HG02852 (cell line): ENCODE data around the gene TMEM250.
"Not testable (repeated sequence)": the region's sequence is repeated elsewhere in the genome, so short reads cannot be mapped to it uniquely, and the experiment has no call there.

Experiments
- ATAC-seq: cut with Tn5 transposase; IDR thresholded peaks from one replicate; pipeline ENCODE4 v1.9.1; 2021; ENCODE audit warnings: mild to moderate bottlenecking, moderate library complexity; ENCODE audit not compliant: unreplicated experiment

Gene TMEM250, protein sequence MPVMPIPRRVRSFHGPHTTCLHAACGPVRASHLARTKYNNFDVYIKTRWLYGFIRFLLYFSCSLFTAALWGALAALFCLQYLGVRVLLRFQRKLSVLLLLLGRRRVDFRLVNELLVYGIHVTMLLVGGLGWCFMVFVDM

DNA sequence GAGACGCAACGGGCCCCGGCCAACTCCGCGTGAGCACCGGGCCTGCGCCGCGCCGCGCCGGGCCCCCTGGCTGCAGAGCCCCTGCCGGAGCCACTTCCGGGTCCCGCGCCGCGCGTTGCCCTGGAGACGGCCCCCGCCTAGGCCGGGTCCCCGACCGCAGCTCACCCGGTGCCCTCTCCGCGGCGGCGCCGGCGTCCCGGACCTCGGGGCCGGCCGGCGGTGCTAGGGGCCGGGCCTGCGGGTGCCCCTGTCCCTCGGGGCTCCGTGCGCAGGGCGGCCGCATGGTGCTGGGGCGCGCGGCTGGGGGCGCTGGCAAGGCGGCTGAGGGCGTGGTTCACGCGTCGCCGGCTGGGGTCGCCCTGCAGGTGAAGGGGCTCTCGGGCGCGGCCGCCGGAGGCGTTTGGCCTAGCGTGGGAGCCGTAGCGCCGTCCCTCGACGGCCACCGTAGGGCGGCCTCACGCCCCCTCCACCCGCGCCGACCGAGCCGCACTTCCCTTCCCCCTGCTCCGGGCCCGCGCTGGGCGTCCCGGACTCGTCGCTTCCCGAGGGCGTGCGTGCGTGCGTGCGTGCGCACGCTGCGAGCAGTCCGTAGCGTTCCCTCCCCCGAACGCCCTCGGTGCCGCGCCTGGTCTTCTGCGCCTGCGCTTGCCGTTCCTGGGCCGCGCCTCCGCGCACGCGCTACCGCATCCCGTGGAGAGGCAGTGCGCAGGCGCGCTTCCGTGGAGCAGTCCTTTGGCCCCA is at the start of gene TMEM250:
Gene TMEM250 (minus strand): TSS at position 556 of the 741 bp plus-strand sequence. CDS start 1,975 bp downstream, outside the sequence.
- peak; percentile 76 for ATAC-seq

DNA sequence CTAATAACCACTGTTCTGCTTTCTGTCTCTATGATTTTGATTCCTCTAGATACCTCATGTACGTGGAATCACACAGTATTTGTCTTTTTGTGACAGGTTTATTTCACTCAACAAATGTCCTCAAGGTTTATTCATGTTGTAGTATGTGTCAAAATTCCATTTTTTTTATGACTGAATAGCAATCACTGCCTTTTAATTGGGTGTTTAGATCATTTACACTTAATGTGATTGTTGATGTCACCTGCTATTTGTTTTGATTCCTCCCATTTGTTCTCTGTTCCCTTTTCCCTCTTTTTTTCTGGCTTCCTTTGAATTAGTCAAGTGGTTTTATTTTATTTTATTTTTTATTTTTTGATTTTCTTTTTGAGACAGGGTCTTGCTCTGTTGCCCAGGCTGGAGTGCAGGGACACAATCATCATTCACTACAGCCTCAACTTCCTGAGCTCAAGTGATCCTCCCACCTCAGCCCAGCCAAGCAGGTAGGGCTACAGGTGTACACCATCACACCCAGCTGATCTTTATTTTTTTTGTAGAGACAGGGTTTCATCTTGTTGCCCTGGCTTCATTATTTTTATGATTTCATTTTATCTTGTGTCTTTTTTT is 44.7 kb upstream of the TMEM250 start:
- no peak for ATAC-seq

DNA sequence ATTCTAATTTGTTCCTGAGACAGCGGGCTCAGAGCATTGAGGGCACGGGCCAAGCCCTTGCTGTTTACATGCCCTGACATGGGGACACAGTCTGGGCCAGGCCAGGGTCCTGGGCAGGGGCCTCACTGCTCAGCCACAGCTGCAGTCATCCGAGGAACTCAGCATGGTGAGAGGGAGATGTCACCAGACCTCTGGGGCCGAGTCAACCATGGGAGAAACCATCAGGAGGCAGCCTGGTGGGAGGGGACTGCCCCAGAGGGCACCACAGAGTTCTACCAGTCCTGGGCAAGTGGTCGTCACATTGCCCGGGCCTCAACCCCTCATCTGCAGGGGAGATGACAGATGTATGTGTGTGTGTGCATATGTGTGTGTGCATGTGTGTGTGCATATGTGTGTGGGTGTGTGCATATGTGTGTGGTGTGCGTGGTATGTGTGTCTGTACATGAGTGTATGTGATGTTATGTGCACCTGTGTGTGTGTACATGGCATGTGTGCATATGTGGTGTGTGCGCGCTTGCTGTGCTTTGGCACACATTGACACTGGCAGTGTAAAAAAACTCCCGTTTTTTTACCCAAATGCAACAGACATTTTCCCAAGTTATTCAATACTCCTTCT is 42.4 kb upstream of the TMEM250 start:
- no peak for ATAC-seq

DNA sequence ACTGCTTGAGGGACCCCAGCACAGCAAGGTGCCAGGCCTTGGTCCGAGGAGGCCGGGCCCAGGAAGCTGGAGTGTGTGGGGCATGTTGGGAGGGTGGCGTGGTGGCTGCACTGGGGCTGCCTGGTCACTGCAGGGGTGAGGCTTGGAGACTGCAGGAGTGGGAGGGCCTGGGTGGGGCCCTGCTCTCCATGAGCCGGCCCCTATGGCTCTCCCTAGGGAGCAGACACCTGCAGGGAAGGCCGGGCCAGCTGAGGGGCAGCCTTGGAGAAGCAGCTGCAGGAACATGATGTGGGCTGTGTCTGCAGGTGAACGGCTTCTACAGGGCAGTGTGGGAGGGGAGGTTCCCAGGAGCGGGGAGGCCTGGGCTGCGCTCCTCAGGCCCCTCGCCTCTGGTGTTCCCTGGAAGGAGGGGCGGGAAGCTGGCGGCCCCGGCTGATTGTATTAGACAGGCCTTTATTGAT is 41.7 kb upstream of the TMEM250 start:
- ATAC-seq: no peak

DNA sequence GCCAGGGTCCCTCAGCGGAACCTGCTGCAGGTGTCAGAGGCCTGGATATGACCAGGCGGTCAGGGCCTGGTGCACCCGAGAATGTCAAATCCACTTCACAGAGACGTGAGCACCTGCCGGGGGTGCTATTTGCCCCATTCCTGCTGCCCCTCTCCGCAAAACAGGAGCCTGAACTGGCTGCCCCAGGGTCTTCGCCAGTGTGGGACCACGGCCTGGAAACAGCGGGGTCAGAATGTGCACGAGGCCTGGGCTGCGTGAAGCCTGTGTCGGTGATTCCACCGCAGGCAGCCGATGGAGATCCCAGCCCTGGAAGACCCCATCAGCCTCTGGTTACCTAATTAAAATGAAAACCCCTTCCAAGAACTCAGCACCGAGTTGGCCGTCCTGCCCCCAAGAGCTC is 41.2 kb upstream of the TMEM250 start:
- no peak for ATAC-seq

DNA sequence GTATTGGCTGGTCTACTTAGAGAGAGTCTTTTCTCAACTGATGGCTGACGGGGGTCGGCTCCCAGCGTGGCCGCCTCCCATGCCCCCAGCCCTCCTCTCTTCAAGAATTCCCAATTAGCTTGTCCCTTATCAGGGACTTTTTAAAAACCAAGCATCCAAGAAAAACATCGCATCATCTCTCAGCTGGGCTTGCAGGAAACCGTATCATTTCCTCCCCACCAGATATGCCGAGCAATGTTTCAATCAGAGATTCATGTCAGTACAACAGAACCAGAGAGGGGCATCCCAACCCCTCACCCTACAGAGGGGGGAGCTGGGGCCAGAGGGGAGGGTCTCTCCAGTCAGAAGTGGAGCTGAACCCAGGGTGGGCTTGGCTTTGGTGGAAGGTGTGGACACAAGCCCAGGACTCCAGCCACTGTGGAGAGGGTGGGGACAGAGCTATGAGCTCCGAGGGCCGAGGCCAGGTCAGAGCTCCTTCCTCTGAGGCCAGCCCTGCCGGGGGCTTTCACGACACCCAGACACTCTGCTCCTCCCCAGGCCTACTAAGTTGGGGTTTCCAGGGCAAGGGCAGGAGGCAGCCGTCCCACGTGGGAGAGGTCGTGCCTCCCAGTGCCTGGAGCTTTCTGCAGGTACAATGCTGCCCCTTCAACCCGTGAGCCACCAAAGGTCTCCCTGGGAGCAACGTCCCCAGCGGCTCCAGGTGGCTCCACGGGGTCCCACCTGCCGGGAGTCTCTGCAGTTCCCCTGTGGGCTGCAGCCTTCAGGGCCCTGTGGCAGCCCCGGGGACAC is 39.0 kb upstream of the TMEM250 start:
- ATAC-seq: no peak

DNA sequence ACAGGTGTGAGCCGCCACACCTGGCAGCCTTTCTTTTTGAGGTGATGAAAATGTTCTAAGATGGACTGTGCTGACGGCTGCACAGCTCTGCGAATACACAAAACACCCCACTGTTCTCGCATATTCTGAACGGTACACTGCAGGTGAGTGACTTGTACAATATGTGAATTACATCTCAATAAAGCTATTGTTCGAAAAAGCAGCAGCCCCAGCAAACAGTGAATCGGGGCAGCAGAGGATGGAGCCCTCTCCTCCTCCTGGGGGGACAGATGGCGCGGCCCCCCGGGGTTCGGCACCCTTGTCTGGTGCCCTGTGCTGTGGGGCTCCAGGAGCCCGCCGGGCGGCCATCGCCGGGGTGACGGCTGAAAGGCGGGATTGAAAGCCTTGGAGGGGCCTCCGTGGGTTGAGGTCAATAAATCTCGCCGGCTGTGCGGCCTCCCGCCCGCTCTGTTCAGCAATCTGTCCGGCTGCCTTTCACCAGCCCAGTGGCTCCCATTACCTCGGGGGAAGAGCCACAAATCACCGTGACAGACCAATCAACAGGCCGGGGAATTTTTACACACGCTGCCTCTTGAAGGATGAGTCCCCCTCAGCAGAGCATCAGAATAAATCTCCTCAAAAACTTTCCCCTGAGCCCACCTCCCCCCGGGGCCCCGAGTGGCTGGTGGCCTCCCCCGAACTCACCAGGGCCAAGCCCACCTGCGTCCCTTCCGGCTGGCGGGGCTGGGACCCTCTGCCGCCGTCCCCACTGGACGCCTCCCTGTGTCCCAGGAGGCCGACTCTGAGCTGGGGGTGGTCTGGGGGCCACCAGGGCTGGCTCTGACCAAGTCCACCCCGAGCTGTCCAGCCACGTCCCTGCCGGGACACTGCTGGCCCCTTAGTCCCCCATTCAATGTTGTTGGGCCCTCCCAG is 37.8 kb upstream of the TMEM250 start:
- no peak for ATAC-seq

DNA sequence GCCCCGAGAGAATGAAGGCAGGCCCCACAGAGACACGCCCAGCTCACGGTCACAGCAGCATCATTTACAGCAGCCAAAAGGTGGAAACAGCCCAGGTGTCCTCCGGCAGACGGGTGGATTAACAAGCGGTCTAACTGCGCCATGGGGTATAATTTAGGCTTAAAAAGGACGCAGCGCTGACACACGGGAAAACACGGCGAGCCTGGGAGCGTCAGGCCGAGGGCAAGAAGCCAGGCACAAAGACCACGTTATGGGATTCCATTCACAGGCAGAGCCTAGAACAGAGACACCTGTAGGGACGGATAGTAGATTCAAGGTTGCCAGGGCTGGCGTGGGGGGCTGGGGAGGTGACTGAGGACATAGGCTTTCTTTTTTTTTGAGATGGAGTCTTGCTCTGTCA is 36.9 kb upstream of the TMEM250 start:
- no peak for ATAC-seq

DNA sequence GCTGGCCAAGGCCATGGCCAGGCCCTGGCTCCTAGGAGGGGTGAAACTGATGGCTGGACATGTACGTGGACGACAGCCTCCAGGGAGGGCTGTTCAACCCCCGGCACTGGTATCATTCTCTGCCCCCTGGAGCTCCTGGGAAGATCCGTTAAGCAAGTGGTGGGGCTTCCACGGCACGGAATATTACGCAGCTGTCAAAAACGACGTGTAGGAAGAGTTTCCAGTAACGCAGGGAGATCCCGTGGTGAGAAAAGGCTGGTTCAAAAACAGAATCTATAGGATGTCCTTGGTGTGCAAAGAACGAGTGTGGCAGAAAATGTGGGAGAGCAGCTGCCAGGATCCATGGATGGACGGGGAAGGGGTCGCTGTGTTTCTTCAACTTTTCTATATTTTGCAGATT is 36.3 kb upstream of the TMEM250 start:
- no peak for ATAC-seq

DNA sequence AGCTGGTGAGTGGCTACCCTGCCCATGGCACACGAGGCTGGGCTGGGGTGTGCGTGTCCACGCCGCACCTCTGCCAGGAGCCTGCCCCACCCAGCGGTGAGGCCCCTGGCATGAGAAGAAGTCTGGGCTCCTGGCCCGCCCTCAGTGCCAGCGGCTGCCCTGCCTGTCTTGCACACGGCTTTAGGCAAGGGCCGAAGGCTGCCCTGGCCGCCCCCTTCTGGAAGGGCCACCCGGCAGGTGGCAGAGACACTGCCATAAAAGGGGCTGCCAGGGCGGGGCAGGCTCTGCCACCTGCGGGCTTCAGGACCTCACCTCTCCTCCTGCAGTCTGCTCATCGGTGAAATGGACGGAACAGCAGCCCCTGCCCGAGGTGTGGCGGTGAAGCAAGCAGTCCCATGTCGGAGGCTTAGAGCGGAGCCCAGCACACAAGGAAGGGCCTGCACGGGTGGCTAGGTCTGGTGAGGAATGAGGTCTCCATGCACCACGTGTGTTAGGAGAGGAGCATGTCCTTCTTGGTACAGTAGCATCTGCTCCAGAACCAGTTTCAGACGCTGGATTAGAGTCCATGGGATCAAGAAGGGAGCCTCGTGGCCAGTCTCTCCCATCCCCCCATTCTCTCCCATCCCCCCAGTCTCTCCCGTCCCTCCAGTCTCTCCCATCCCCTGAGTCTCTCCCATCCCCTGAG is 34.8 kb upstream of the TMEM250 start:
- ATAC-seq: no peak

DNA sequence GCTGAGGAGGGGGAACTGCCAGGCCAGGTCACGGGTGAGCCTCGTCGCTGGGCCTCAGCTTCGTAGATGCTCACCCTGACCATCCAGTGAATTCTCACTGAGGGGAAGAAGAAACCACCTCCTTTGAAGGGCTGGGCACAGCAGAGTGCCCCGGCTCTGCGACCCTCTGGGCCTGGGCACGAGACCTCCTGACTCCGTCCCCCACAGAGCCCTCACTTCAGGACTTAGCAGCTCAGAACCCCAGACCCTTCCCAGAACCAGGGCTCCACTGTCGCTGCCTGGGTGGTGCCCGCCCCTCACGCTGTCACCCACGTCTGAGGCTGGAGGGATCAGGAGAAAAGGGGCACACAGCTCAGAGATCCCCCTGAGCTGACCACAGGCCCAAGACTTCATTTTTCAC is 34.3 kb upstream of the TMEM250 start:
- no peak for ATAC-seq

DNA sequence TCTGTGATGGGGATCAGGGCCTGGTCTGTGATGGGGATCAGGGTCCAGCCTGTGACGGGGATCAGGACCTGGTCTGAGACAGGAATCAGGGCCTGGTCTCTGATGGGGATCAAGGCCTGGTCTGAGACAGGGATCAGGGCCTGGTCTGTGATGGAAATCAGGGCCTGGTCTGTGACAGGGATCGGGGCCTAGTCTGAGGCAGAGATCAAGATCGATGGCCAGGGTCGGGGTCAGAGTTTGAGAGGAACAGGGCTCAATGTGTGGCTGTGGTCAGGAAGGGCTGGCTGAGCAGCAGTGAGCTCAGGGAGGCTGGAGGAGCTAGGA is 33.8 kb upstream of the TMEM250 start:
- no peak for ATAC-seq

DNA sequence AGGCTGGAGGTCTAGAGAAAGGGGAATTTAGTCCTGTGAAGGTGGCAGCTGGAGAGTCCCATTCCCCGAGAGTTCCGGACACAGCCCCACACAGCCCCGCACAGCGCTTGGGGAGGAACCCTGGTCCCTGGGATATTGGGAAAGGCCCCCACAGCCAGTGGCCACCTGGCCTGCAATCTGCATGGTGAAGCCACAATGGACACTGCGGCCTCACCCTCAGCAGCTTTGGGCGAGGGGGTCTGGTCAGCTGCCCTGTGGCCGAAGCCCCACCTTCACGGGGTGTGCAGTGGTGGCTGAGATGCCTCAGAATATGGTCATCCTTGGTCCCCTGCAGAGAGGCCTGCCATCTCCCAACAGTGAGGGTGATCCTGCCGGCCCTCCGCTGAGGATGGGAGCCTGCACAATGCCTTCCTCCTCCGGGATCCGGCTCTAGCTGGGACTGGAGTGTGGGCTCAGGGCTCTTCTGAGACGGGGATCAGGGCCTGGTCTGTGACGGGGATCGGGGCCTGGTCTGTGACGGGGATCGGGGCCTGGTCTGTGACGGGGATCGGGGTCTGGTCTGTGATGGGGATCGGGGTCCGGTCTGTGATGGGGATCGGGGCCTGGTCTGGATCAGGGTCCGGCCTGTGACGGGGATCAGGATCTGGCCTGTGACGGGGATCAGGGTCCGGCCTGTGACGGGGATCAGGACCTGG is 33.3 kb upstream of the TMEM250 start:
- no peak for ATAC-seq

DNA sequence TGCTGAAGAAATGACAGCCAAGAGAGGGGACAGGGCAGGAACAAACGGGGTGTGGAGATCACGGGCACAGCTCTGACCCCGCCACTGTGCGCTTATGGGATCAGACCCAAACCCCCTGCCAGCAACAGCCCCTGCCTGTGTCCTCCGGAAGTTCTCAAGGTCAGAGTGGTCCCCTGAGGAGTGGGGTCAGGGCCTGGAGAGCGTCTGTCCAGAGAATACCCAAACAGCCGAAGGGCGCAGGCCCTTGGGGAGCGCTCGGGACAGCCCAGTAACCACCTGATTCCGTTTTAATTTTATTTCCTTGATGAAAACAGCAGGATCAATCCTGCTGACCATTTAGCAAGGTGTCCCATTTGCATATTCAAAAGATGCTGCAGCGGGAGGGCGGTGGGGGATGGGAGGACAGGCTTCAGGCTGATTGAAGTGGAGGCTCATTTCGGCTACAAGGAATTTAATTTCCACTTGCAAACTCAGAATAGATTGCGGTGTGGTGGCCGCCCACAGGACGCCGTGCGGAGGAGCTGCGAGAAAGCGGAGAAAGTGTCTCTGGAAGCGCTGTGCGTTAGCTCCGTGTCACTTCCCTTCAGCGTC is 32.6 kb upstream of the TMEM250 start:
- ATAC-seq: no peak

DNA sequence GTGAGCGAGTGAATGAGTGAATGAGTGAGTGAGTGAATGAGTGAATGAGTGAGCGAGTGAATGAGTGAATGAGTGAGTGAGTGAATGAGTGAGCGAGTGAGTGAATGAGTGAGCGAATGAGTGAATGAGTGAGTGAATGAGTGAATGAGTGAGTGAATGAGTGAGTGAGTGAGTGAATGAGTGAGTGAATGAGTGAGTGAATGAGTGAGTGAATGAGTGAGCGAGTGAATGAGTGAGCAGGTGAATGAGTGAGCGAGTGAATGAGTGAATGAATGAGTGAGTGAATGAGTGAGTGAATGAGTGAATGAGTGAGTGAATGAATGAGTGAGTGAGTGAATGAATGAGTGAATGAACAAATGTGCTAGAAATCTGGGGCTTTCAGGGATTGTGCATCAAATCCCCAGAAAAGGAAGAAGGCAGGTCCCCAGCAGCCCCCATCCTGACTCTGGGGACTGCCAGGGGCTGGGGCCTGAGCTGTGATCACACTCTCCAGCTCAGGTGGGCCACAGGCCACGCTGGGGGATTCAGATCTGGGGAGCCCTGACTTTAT is 32.1 kb upstream of the TMEM250 start:
- not testable (repeated sequence) for ATAC-seq

DNA sequence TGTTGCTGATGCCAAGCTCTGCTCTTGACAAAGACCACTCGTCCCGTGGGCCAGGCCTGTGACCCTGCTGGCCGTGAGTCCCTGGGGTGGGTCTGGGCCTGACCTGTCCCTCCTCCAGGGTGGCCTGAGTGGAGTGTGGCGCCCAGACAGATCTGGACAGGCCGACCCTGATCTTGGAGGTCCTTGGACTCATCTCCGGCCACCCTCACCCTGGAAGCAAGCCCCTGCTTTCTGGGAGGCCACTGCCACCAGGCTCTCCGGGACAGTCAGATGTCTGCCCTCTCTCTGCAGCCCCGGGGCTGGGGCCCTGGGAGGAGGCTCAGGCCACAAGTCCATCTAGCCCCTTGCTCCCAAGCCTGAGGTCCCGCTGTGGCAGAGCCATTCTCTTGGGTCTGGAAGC is 31.2 kb upstream of the TMEM250 start:
- no peak for ATAC-seq

DNA sequence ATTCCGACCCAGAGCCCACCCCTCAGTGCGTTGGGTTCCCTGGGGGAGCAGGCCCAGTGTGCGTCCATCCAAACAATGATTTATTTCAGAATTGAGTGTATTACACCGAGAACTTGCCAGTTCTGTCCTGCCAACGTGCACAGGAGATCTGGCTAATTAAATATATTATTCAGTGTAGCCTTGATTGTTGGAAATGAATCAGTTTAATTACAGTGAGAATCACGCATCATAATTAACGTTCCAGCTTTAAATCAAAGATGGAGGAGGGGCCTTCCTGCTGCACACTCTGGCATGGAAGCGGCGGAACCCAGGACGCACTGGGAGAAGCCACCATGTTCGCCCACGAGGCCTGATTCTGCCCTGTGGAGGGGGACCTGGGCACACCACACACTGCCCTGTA is 30.7 kb upstream of the TMEM250 start:
- ATAC-seq: no peak

DNA sequence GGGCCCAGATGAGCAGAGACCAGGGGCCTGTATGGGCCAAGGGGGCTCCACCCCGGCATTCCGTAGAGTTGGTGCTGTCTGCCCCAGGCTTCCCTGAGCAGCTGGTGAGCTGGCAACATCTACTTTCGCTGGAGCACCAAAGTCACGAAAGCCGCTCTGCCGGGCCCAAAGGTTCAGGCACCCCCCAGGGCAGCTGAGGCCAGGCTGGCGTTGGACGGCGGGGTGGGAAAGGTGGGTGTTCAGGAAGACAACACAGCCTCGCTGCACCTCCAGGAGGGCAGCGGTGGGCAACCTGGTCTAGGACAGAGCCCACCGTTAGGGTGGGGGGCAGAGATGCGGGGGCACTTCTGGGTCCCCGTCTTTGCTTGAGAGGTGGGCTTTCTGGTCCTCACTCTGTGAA is 30.1 kb upstream of the TMEM250 start:
- no peak for ATAC-seq
